ENCODE measurements around the gene MED12. TPM values are rescaled to one million over a fixed set of nuclear protein-coding genes. Genes with fewer than 3 reads are reported as not detected.

Gene MED12
- total and polyA plus RNA-seq, 8 donors = 6.2 to 53.3 (median 27.9) TPM

DNA sequence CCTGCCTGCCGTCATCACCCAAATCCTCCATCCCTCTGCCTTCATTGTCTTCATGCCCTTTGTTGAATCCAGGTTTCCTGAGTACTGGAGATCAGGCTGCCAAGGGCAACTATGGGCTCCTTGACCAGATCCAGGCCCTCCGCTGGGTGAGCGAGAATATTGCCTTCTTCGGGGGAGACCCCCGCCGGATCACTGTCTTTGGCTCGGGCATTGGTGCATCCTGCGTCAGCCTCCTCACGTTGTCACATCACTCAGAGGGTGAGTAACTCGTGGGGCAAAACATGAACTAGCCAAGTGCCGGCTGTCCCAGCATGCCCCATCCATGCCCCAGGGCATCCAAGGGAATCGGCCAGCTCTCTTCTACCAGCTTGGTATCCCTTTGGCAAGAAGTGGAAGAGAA lies 45.7 kb downstream of the MED12 start:
- Histone ChIP-seq H3K27ac (no peak overlapping the region), H3K4me3 (no peak overlapping the region), H3K9me3 (no peaks in the 10 kb centered on the region), H3K27me3 (no peaks in the 10 kb centered on the region), H3K36me3 (no peaks in the 10 kb centered on the region), H3K4me1 (no peaks in the 10 kb centered on the region)
- no peak for DNase-seq
- WGBS, 5 donors = 83 to 94% (median 86%) methylated on average over 11 to 12 of the region's 12 CpGs
- intact Hi-C loops (cut with DNase I; ENCODE audit: low total_unique reads) = no loop called here
- TF ChIP-seq EP300 (IDR thresholded peaks at IDR 0.05) (no peak), POLR2A (IDR thresholded peaks at IDR 0.05) (no peak), POLR2AphosphoS5 (IDR thresholded peaks at IDR 0.05) (no peak)
- TF ChIP-seq, protein P1, sequence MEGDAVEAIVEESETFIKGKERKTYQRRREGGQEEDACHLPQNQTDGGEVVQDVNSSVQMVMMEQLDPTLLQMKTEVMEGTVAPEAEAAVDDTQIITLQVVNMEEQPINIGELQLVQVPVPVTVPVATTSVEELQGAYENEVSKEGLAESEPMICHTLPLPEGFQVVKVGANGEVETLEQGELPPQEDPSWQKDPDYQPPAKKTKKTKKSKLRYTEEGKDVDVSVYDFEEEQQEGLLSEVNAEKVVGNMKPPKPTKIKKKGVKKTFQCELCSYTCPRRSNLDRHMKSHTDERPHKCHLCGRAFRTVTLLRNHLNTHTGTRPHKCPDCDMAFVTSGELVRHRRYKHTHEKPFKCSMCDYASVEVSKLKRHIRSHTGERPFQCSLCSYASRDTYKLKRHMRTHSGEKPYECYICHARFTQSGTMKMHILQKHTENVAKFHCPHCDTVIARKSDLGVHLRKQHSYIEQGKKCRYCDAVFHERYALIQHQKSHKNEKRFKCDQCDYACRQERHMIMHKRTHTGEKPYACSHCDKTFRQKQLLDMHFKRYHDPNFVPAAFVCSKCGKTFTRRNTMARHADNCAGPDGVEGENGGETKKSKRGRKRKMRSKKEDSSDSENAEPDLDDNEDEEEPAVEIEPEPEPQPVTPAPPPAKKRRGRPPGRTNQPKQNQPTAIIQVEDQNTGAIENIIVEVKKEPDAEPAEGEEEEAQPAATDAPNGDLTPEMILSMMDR (IDR thresholded peaks at IDR 0.05) = no peak

- Histone ChIP-seq H3K9me3 (no peaks in the 10 kb centered on the region), H3K4me3 (no peak overlapping the region), H3K27ac (no peak overlapping the region), H3K27me3 (no peaks in the 10 kb centered on the region), H3K36me3 (no peaks in the 10 kb centered on the region), H3K4me1 (no peaks in the 10 kb centered on the region)
- no peak for DNase-seq
- TF ChIP-seq EP300 (IDR thresholded peaks at IDR 0.05) = no peak
- TF ChIP-seq POLR2AphosphoS5 (IDR thresholded peaks at IDR 0.05) = no peak
- TF ChIP-seq, protein P1 (IDR thresholded peaks at IDR 0.05) = no peak
- TF ChIP-seq POLR2A (IDR thresholded peaks at IDR 0.05) = no peak
- intact Hi-C loops (cut with DNase I; ENCODE audit: low total_unique reads) = no loop called here
- WGBS, 5 donors = 72 to 86% (median 78%) methylated on average over 4 to 6 of the region's 6 CpGs
These were observed 48.1 kb downstream of the MED12 start for GRCh38 chrX:71166461-71166860.

DNA sequence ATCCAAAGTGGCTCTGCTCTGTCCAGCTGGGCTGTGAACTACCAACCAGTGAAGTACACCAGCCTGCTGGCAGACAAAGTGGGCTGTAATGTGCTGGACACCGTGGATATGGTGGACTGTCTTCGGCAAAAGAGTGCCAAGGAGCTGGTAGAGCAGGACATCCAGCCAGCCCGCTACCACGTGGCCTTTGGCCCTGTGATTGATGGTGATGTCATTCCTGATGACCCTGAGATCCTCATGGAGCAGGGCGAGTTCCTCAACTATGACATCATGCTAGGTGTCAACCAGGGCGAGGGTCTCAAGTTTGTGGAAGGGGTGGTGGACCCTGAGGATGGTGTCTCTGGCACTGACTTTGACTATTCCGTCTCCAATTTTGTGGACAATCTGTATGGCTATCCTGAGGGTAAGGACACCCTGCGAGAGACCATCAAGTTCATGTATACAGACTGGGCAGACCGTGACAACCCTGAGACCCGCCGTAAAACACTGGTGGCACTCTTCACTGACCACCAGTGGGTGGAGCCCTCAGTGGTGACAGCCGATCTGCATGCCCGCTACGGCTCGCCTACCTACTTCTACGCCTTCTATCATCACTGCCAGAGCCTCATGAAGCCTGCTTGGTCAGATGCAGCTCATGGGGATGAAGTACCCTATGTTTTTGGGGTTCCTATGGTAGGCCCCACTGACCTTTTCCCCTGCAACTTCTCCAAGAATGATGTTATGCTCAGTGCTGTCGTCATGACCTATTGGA lies 48.8 kb downstream of the MED12 start:
- TF ChIP-seq POLR2AphosphoS5 (IDR thresholded peaks at IDR 0.05) (no peak), POLR2A (IDR thresholded peaks at IDR 0.05) (no peak), EP300 (IDR thresholded peaks at IDR 0.05) (no peak)
- TF ChIP-seq, protein P1 (IDR thresholded peaks at IDR 0.05) = no peak
- H3K36me3 ChIP-seq = no peaks in the 10 kb centered on the region
- no peaks in the 10 kb centered on the region for H3K27me3 ChIP-seq
- intact Hi-C loops (cut with DNase I; ENCODE audit: low total_unique reads) = no loop called here
- no peaks in the 10 kb centered on the region for H3K9me3 ChIP-seq
- 82 to 92% (median 86%) methylated on average over 8 to 17 of the region's 17 CpGs for WGBS, 5 donors
- DNase-seq = no peak
- H3K4me3 ChIP-seq = no peak overlapping the region
- no peak overlapping the region for H3K27ac ChIP-seq
- no peaks in the 10 kb centered on the region for H3K4me1 ChIP-seq

DNA sequence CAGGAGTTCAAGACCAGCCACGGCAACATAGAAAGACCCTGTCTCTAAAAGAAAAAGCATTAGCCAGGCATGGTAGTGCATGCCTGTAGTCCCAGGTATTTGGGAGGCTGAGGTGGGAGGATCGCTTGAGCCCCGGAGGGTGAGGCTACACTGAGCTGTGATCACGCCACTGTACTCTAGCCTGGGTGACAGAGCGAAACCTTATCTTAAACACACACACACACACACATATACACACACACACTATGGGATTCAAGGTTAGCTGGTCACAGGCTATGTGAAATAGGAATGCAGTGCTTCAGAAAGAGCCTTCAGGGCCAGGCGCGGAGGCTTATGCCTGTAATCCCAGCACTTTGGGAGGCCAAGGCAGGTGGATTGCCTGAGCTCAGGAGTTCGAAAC lies 49.7 kb downstream of the MED12 start:
- WGBS, 5 donors = 75 to 87% (median 79%) methylated on average over 6 to 8 of the region's 8 CpGs
- Histone ChIP-seq H3K27me3 (no peaks in the 10 kb centered on the region), H3K27ac (no peak overlapping the region), H3K36me3 (no peaks in the 10 kb centered on the region), H3K9me3 (no peaks in the 10 kb centered on the region), H3K4me1 (no peaks in the 10 kb centered on the region), H3K4me3 (no peak overlapping the region)
- intact Hi-C loops (cut with DNase I; ENCODE audit: low total_unique reads) = no loop called here
- DNase-seq = no peak
- TF ChIP-seq, protein P1 (IDR thresholded peaks at IDR 0.05) = no peak
- TF ChIP-seq POLR2AphosphoS5 (IDR thresholded peaks at IDR 0.05) = no peak
- no peak for TF ChIP-seq EP300 (IDR thresholded peaks at IDR 0.05)
- TF ChIP-seq POLR2A (IDR thresholded peaks at IDR 0.05) = no peak

All from stomach (tissue), 9 donors.